Activated CD8-positive, alpha-beta T cell treated with anti-CD3 and anti-CD28 coated beads for 36 hours (primary cell): Measurements from ENCODE around the gene TTC28. TPM values are rescaled to one million over a fixed set of nuclear protein-coding genes. Genes with fewer than 3 reads are reported as not detected.
"Not testable (repeated sequence)": the region's sequence is repeated elsewhere in the genome, so short reads cannot be mapped to it uniquely, and the experiment has no call there.

ENCODE experiments used
- ATAC-seq: fragments of 200-7000 bp; cut with Tn5 transposase; one replicate; pipeline ENCODE4 v1.10.0; 2021; ENCODE audit warnings: mild to moderate bottlenecking, moderate library complexity
- CTCF ChIA-PET: fragments of 350-600 bp; sonication (Branson Sonifier 250); formaldehyde crosslinking; loops from one replicate; lab custom pipeline; 2021; ENCODE audit warnings: antibody characterized with exemption; lab: Charles Lee
- POLR2A ChIA-PET: fragments of 350-600 bp; sonication (Branson Sonifier 250); formaldehyde crosslinking; loops from one replicate; lab custom pipeline; 2021; ENCODE audit warnings: antibody characterized with exemption; lab: Charles Lee
- DNase-seq: peaks from one replicate; pipeline ENCODE4 v3.0.0-alpha.2; 2020
- H3K27ac Mint-ChIP-seq: one replicate; pipeline ENCODE4 v1.8.0; 2021; ENCODE audit warnings: mild to moderate bottlenecking, mixed read lengths
- H3K27me3 Mint-ChIP-seq: one replicate; pipeline ENCODE4 v1.8.0; 2021; ENCODE audit warnings: mixed read lengths
- H3K36me3 Mint-ChIP-seq: one replicate; pipeline ENCODE4 v1.8.0; 2021; ENCODE audit warnings: low read depth, mixed read lengths
- H3K4me1 Mint-ChIP-seq: one replicate; pipeline ENCODE4 v1.8.0; 2021; ENCODE audit warnings: low read depth, mixed read lengths
- H3K4me3 Mint-ChIP-seq: one replicate; pipeline ENCODE4 v1.8.0; 2021; ENCODE audit warnings: mild to moderate bottlenecking, moderate library complexity, mixed read lengths
- H3K9me3 Mint-ChIP-seq: one replicate; pipeline ENCODE4 v1.8.0; 2021; ENCODE audit warnings: mixed read lengths
- CTCF ChIP-seq: fragments of 200-600 bp; IDR thresholded peaks from one replicate; pipeline ENCODE4 v1.8.0; 2022; ENCODE audit warnings: antibody characterized with exemption, mild to moderate bottlenecking
- intact Hi-C: fragments of 100-400 bp; cut with micrococcal nuclease; formaldehyde crosslinking; loops from one replicate; pipeline ENCODE4 v1.10.0; 2022
- total RNA-seq, 2 experiments: library from RNA; stranded (reverse); gene quantifications; one replicate each; pipeline ENCODE4 v1.2.3, GENCODE V29; 2021

TTC28 gene
- 1 to 10 TPM in 1 of 2 experiments, under 1 TPM in 1; 0.58 to 1.9 TPM for total RNA-seq

GRCh38 chr22:28679611-28680287 lies at the start of gene TTC28:
Gene TTC28, minus strand, starts transcription at chr22:28679840. Its CDS starts 117 bp downstream, at chr22:28679723.
- Mint-ChIP-seq H3K4me3 (peak within 1 kb of the TSS; percentile 71), H3K27me3 (peaks cover 50% of the 10 kb centered on the region), H3K4me1 (peaks cover 12% of the 10 kb centered on the region)
- H3K27ac Mint-ChIP-seq, intact Hi-C loops, H3K36me3 Mint-ChIP-seq, H3K9me3 Mint-ChIP-seq, ATAC-seq, POLR2A ChIA-PET: not testable (repeated sequence)
- CTCF ChIA-PET: interaction anchor here (0.7 to 1.3 kb wide), 2 partner anchors 63 to 150 kb away, joined by 3 read pairs; no protein-coding TSS in a partner anchor
- DNase-seq: peak; percentile 33

- no peak for TF ChIP-seq CTCF
- intact Hi-C loops: no loop called here
- no peaks in the 10 kb centered on the region for H3K9me3 Mint-ChIP-seq
- CTCF ChIA-PET: interaction anchor here (1.0 to 1.1 kb wide), 2 partner anchors 101 to 128 kb away, joined by 3 read pairs; no protein-coding TSS in a partner anchor
- H3K27ac Mint-ChIP-seq: no peak overlapping the region
- ATAC-seq (no peak), DNase-seq (no peak)
- H3K4me3 Mint-ChIP-seq: no peak overlapping the region
- H3K27me3 Mint-ChIP-seq: no peaks in the 10 kb centered on the region
- H3K36me3 Mint-ChIP-seq: peaks cover 4% of the 10 kb centered on the region
- no peaks in the 10 kb centered on the region for H3K4me1 Mint-ChIP-seq
- POLR2A ChIA-PET: interaction anchor here (0.6 kb wide), 1 partner anchor 1012 kb away, joined by 3 read pairs; no protein-coding TSS in a partner anchor
These were observed 49.1 kb upstream of the TTC28 start for GRCh38 chr22:28728621-28729313.

- CTCF ChIA-PET: no interaction called here
- DNase-seq: no peak
- no peaks in the 10 kb centered on the region for H3K9me3 Mint-ChIP-seq
- no peaks in the 10 kb centered on the region for H3K27me3 Mint-ChIP-seq
- no peaks in the 10 kb centered on the region for H3K4me1 Mint-ChIP-seq
- no peak for TF ChIP-seq CTCF
- intact Hi-C loops: no loop called here
- no peak overlapping the region for H3K4me3 Mint-ChIP-seq
- POLR2A ChIA-PET: no interaction called here
- H3K27ac Mint-ChIP-seq: no peak overlapping the region
- no peak for ATAC-seq
- peaks cover 6% of the 10 kb centered on the region for H3K36me3 Mint-ChIP-seq
These were observed 48.4 kb upstream of the TTC28 start for GRCh38 chr22:28728002-28728401.

- H3K9me3 Mint-ChIP-seq: no peaks in the 10 kb centered on the region
- TF ChIP-seq CTCF: no peak
- no peaks in the 10 kb centered on the region for H3K27me3 Mint-ChIP-seq
- ATAC-seq (peak; percentile 30), DNase-seq (no peak)
- no peak overlapping the region for H3K27ac Mint-ChIP-seq
- intact Hi-C loops: no loop called here
- POLR2A ChIA-PET: no interaction called here
- no peak overlapping the region for H3K4me3 Mint-ChIP-seq
- H3K4me1 Mint-ChIP-seq: peaks cover 14% of the 10 kb centered on the region
- peaks cover 8% of the 10 kb centered on the region for H3K36me3 Mint-ChIP-seq
- CTCF ChIA-PET: no interaction called here
These were observed 38.4 kb upstream of the TTC28 start for GRCh38 chr22:28718044-28718443.

GRCh38 chr22:28716686-28717085 lies 37.0 kb upstream of the TTC28 start:
- ATAC-seq: no peak

More at GRCh38 chr22:28716686-28717085, 37.0 kb upstream of the TTC28 start:
- no peak overlapping the region for H3K27ac Mint-ChIP-seq
- H3K36me3 Mint-ChIP-seq: peaks cover 6% of the 10 kb centered on the region
- no peaks in the 10 kb centered on the region for H3K27me3 Mint-ChIP-seq
- intact Hi-C loops: no loop called here
- H3K9me3 Mint-ChIP-seq: no peaks in the 10 kb centered on the region
- POLR2A ChIA-PET: no interaction called here
- TF ChIP-seq CTCF: no peak
- DNase-seq: no peak
- peaks cover 14% of the 10 kb centered on the region for H3K4me1 Mint-ChIP-seq
- CTCF ChIA-PET: no interaction called here
- H3K4me3 Mint-ChIP-seq: no peak overlapping the region
